Measurements from ENCODE around the gene PALM. TPM values are rescaled to one million over a fixed set of nuclear protein-coding genes. Genes with fewer than 3 reads are reported as not detected.

PALM gene
- total RNA-seq, 1 donor from 2014 or later = 42.0 TPM

DNA sequence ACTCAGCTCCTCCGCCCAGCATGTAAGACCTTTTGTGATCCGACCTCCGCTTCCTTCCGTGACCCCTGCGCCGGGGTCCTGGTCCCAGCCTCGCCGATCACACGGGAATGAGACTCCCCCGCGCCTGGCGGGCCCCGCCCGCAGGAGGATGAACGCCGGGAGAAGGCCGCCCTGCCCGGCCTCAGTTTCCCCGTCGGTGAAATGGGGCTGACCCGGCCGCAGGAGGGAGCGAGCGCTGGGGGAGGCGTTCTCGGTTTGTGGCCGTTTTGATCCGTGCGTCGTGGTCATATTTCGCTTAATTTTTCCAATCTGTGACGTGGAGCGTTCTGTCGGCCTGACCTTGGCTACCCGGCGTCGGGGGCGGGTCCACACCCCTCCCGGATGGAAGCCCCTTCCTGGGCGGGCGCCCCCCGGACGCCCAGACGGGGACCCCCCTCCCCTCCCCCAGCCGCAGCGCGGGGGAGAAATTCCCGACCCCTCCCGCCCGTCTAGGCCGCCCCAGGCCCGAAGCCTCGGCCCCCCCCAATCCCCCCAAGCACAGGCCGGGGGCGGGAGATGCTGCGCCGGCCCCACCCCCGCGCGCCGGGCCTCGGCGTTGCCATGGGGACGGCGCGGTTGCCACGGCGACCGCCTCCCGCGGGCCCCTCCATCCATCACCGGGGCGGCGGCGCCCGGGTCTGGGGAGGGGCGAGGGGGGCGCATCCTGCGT, 11.1 kb downstream of the PALM start:
- H3K36me3 Mint-ChIP-seq (ENCODE audit: low read depth, unreplicated experiment) = peaks cover 9% of the 10 kb centered on the region
- TF ChIP-seq, protein P1, sequence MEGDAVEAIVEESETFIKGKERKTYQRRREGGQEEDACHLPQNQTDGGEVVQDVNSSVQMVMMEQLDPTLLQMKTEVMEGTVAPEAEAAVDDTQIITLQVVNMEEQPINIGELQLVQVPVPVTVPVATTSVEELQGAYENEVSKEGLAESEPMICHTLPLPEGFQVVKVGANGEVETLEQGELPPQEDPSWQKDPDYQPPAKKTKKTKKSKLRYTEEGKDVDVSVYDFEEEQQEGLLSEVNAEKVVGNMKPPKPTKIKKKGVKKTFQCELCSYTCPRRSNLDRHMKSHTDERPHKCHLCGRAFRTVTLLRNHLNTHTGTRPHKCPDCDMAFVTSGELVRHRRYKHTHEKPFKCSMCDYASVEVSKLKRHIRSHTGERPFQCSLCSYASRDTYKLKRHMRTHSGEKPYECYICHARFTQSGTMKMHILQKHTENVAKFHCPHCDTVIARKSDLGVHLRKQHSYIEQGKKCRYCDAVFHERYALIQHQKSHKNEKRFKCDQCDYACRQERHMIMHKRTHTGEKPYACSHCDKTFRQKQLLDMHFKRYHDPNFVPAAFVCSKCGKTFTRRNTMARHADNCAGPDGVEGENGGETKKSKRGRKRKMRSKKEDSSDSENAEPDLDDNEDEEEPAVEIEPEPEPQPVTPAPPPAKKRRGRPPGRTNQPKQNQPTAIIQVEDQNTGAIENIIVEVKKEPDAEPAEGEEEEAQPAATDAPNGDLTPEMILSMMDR (IDR thresholded peaks at IDR 0.05; ENCODE audit: unreplicated experiment) = no peak
- H3K27me3 Mint-ChIP-seq (ENCODE audit: unreplicated experiment) = peaks cover 9% of the 10 kb centered on the region
- H3K27ac Mint-ChIP-seq (ENCODE audit: unreplicated experiment) = no peak overlapping the region
- H3K4me1 Mint-ChIP-seq (ENCODE audit: unreplicated experiment) = no peaks in the 10 kb centered on the region
- no peak for DNase-seq (ENCODE audit: low spot score)
- H3K9me3 Mint-ChIP-seq (ENCODE audit: unreplicated experiment) = peaks cover 4% of the 10 kb centered on the region
- no peak overlapping the region for H3K4me3 Mint-ChIP-seq (ENCODE audit: unreplicated experiment)

DNA sequence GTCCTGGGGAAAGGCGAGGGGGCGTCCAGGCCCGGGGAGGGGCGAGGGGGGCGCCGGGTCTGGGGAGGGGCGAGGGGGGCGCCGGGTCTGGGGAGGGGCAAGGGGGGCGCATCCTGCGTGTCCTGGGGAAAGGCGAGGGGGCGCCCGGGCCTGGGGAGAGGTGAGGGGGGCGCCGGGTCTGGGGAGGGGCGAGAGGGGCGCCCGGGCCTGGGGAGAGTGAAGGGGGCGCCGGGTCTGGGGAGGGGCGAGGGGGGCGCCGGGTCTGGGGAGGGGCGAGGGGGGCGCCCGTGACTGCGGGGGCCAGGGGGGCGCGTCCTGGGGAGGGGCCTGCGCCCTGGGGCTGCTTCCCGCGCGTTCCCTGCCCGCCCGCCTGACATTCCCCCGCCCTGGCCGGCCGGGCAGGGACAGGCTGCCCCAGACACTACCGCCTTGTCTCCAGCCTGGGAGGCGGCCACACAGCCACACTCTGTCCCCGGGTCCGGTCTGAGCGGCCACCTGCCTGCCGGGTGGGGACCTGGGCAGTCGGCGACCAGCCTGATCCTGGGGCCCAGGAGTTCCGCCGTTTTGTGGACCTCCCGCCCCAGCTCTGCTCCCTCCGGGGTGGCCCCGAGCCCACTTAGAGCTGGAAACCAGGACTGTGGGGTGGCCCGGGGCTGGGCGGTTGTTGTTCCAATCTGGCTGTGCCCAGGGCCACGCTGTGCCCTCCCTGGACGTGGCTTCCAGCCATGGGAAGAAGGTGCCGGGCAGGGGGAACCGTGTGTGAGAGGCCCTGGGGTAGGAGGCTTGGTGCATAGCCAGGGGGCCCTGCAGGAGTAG, 11.8 kb downstream of the PALM start:
- no peak for DNase-seq (ENCODE audit: low spot score)
- no peaks in the 10 kb centered on the region for H3K9me3 Mint-ChIP-seq (ENCODE audit: unreplicated experiment)
- TF ChIP-seq, protein P1 (IDR thresholded peaks at IDR 0.05; ENCODE audit: unreplicated experiment) = no peak
- peaks cover 8% of the 10 kb centered on the region for H3K27me3 Mint-ChIP-seq (ENCODE audit: unreplicated experiment)
- no peak overlapping the region for H3K27ac Mint-ChIP-seq (ENCODE audit: unreplicated experiment)
- H3K36me3 Mint-ChIP-seq (ENCODE audit: low read depth, unreplicated experiment) = peaks cover 5% of the 10 kb centered on the region
- no peaks in the 10 kb centered on the region for H3K4me1 Mint-ChIP-seq (ENCODE audit: unreplicated experiment)
- no peak overlapping the region for H3K4me3 Mint-ChIP-seq (ENCODE audit: unreplicated experiment)

DNA sequence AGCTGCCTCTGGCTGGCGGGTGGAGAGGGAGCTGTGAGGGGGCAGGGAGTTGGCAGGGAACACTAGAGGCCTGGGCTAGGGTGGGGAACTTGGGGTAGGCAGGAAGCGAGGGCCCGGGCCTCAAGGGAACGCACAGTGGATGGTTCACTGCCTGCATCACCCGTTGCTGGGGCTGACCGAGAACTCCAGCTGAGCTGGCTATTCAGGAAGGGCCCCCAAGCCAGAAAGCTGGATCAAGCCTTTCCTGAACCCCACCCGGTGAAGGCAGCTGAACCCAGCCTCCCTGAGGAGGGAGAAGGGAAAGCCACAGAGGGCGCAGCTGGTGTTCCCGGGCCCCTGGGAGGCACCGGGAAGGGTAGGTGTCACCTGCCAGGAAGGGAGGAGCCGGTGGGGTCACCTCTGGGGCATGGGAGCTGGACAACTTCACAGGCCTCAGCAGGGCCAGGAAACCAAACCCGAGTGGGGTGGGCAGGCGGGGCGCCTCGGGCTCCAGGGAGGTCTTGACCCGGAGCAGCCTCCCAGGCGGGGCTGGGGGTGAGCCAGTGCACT, 13.9 kb downstream of the PALM start:
- H3K27me3 Mint-ChIP-seq (ENCODE audit: unreplicated experiment) = peaks cover 6% of the 10 kb centered on the region
- no peak overlapping the region for H3K27ac Mint-ChIP-seq (ENCODE audit: unreplicated experiment)
- DNase-seq (ENCODE audit: low spot score) = no peak
- H3K36me3 Mint-ChIP-seq (ENCODE audit: low read depth, unreplicated experiment) = peaks cover 4% of the 10 kb centered on the region
- no peaks in the 10 kb centered on the region for H3K9me3 Mint-ChIP-seq (ENCODE audit: unreplicated experiment)
- H3K4me1 Mint-ChIP-seq (ENCODE audit: unreplicated experiment) = peaks cover 4% of the 10 kb centered on the region
- no peak overlapping the region for H3K4me3 Mint-ChIP-seq (ENCODE audit: unreplicated experiment)
- TF ChIP-seq, protein P1 (IDR thresholded peaks at IDR 0.05; ENCODE audit: unreplicated experiment) = no peak

DNA sequence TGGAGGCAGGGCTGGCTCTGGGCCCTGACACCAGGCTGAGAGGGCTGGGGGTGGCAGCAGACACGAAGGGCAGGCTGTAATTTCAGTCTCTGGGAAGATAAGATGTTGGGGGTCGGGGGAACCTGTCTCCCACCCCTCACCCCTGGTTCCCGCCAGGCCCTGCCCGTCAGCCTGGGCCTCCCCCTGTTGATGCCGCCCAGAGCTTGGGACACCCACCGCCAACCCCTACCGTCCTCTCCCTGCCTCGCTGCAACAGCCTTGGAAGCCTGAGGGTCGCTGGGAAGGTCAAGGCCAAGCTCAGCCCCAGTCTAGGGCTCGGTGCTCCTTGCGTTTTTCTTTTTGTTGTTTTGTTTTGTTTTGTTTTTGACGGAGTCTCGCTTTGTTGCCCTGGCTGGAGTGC, 14.5 kb downstream of the PALM start:
- DNase-seq (ENCODE audit: low spot score) = no peak
- Mint-ChIP-seq H3K9me3 (ENCODE audit: unreplicated experiment) (no peaks in the 10 kb centered on the region), H3K27me3 (ENCODE audit: unreplicated experiment) (peaks cover 3% of the 10 kb centered on the region), H3K36me3 (ENCODE audit: low read depth, unreplicated experiment) (peaks cover 4% of the 10 kb centered on the region), H3K4me1 (ENCODE audit: unreplicated experiment) (peaks cover 4% of the 10 kb centered on the region), H3K27ac (ENCODE audit: unreplicated experiment) (no peak overlapping the region), H3K4me3 (ENCODE audit: unreplicated experiment) (no peak overlapping the region)
- TF ChIP-seq, protein P1 (IDR thresholded peaks at IDR 0.05; ENCODE audit: unreplicated experiment) = no peak

Data from endothelial cell (in vitro differentiated cells).